ENCODE results near the gene SLC6A13. TPM values are rescaled to one million over a fixed set of nuclear protein-coding genes. Genes with fewer than 3 reads are reported as not detected.

Gene SLC6A13
- total and polyA plus RNA-seq, 2 donors (not counting 1 experiment from before 2014, with no cell fraction given) = 0.22 to 0.54 TPM

DNA sequence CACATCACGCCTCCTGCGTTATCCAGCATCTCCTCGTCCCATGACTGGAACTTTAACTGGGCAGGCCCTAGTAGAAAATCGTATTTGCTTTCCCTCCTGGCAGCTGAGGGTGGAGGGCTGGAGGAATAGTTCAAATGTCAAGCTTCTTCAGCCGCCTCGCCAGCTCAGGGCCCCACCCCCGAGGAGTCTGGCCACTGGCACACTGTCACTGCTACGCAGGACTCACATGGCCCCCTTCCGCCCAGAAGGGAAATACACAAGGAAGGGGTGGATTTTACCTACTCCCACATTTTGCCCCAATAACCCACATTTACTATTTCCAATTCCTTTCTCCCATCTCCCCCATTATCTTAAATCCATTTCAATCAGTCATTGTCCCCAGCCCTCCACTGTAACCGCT lies 8.6 kb downstream of the SLC6A13 start:
- WGBS (ENCODE audit: insufficient coverage) = 84% methylated on average over 9 of the region's 10 CpGs
- no peaks in the 10 kb centered on the region for H3K79me2 ChIP-seq (ENCODE audit: control insufficient read depth, insufficient read depth, low read length)
- ChIA-PET POLR2A (no interaction called here), CTCF (no interaction called here)
- H3K9ac ChIP-seq (ENCODE audit: low read length) = no peak overlapping the region
- no peak overlapping the region for H3K27ac Mint-ChIP-seq
- no peaks in the 10 kb centered on the region for H4K20me1 ChIP-seq (ENCODE audit: control insufficient read depth, insufficient read depth, low read length, poor library complexity, severe bottlenecking)
- no peaks in the 10 kb centered on the region for H3K4me1 Mint-ChIP-seq
- no peak overlapping the region for H3K27ac ChIP-seq (ENCODE audit: low read length in 2 of 2)
- H3K4me3 ChIP-seq (ENCODE audit: control extremely low read depth in 1 of 5, extremely low read depth in 1 of 5, insufficient read depth in 1 of 5, low read depth in 2 of 5, low read length in 4 of 5) = no peak overlapping the region
- no peak overlapping the region for H3K4me2 ChIP-seq (replicated peaks; ENCODE audit: low read depth, low read length, poor library complexity, severe bottlenecking)
- H3K4me3 Mint-ChIP-seq = no peak overlapping the region
- no peak for ATAC-seq (ENCODE audit: low read depth)
- no peaks in the 10 kb centered on the region for H3K9me3 ChIP-seq (ENCODE audit: control extremely low read depth in 1 of 3, control insufficient read depth in 2 of 3, insufficient read depth in 1 of 3, low read length in 2 of 3)
- no peak for DNase-seq
- no peaks in the 10 kb centered on the region for H3K9me3 Mint-ChIP-seq (ENCODE audit: insufficient read depth)
- no peaks in the 10 kb centered on the region for H3K36me3 ChIP-seq (replicated peaks in 1 of 2; ENCODE audit: control extremely low read depth in 1 of 2, control insufficient read depth in 1 of 2, extremely low read depth in 1 of 2, insufficient read depth in 2 of 2, low read length in 1 of 2)
- no peaks in the 10 kb centered on the region for H3K4me1 ChIP-seq (ENCODE audit: control insufficient read depth in 2 of 2, insufficient read depth in 2 of 2, low read length in 2 of 2)
- TF ChIP-seq CTCF (IDR thresholded peaks at IDR 0.05) = no peak
- no peak for TF ChIP-seq EZH2 (IDR thresholded peaks at IDR 0.05; ENCODE audit: borderline replicate concordance, insufficient read depth, low read depth, low read length, poor library complexity, severe bottlenecking)
- H2AFZ ChIP-seq (ENCODE audit: insufficient read depth, low read depth, low read length, poor library complexity, severe bottlenecking) = no peak overlapping the region
- peaks cover 0 to 9% (median 0%) of the 10 kb centered on the region in 4 experiments for H3K27me3 ChIP-seq (replicated peaks in 1 of 4; ENCODE audit: control extremely low read depth in 1 of 4, control insufficient read depth in 3 of 4, insufficient read depth in 4 of 4, low read length in 3 of 4)
- peaks cover 44% of the 10 kb centered on the region for H3K27me3 Mint-ChIP-seq
- intact Hi-C loops (cut with micrococcal nuclease) = no loop called here

GRCh38 chr12:253116-253831 lies 9.4 kb downstream of the SLC6A13 start:
- H2AFZ ChIP-seq (ENCODE audit: insufficient read depth, low read depth, low read length, poor library complexity, severe bottlenecking) = no peak overlapping the region
- H3K79me2 ChIP-seq (ENCODE audit: control insufficient read depth, insufficient read depth, low read length) = no peaks in the 10 kb centered on the region
- H3K4me3 ChIP-seq (ENCODE audit: control extremely low read depth in 1 of 5, extremely low read depth in 1 of 5, insufficient read depth in 1 of 5, low read depth in 2 of 5, low read length in 4 of 5) = no peak overlapping the region
- peaks cover 0 to 9% (median 0%) of the 10 kb centered on the region in 4 experiments for H3K27me3 ChIP-seq (replicated peaks in 1 of 4; ENCODE audit: control extremely low read depth in 1 of 4, control insufficient read depth in 3 of 4, insufficient read depth in 4 of 4, low read length in 3 of 4)
- intact Hi-C loops (cut with micrococcal nuclease) = no loop called here
- no peaks in the 10 kb centered on the region for H3K4me1 ChIP-seq (ENCODE audit: control insufficient read depth in 2 of 2, insufficient read depth in 2 of 2, low read length in 2 of 2)
- DNase-seq (no peak), ATAC-seq (ENCODE audit: low read depth) (no peak)
- TF ChIP-seq CTCF (IDR thresholded peaks at IDR 0.05) (no peak), EZH2 (IDR thresholded peaks at IDR 0.05; ENCODE audit: borderline replicate concordance, insufficient read depth, low read depth, low read length, poor library complexity, severe bottlenecking) (no peak)
- ChIA-PET POLR2A (no interaction called here), CTCF (no interaction called here)
- H3K27ac Mint-ChIP-seq = no peak overlapping the region
- no peak overlapping the region for H3K4me2 ChIP-seq (replicated peaks; ENCODE audit: low read depth, low read length, poor library complexity, severe bottlenecking)
- H3K9me3 ChIP-seq (ENCODE audit: control extremely low read depth in 1 of 3, control insufficient read depth in 2 of 3, insufficient read depth in 1 of 3, low read length in 2 of 3) = peaks cover 0 to under 1% (median 0%) of the 10 kb centered on the region in 3 donors
- 84% methylated on average over 12 of the region's 12 CpGs for WGBS (ENCODE audit: insufficient coverage)
- H3K9me3 Mint-ChIP-seq (ENCODE audit: insufficient read depth) = no peaks in the 10 kb centered on the region
- no peaks in the 10 kb centered on the region for H3K36me3 ChIP-seq (replicated peaks in 1 of 2; ENCODE audit: control extremely low read depth in 1 of 2, control insufficient read depth in 1 of 2, extremely low read depth in 1 of 2, insufficient read depth in 2 of 2, low read length in 1 of 2)
- H3K27me3 Mint-ChIP-seq = peaks cover 44% of the 10 kb centered on the region
- no peaks in the 10 kb centered on the region for H3K4me1 Mint-ChIP-seq
- no peak overlapping the region for H3K4me3 Mint-ChIP-seq
- no peaks in the 10 kb centered on the region for H4K20me1 ChIP-seq (ENCODE audit: control insufficient read depth, insufficient read depth, low read length, poor library complexity, severe bottlenecking)
- H3K9ac ChIP-seq (ENCODE audit: low read length) = no peak overlapping the region
- no peak overlapping the region for H3K27ac ChIP-seq (ENCODE audit: low read length in 2 of 2)

All from B cell (primary cell).